Ureter (tissue), 1 donor: ENCODE data around the gene JMJD7. TPM values are rescaled to one million over a fixed set of nuclear protein-coding genes. Genes with fewer than 3 reads are reported as not detected.
"Not testable (repeated sequence)": the region's sequence is repeated elsewhere in the genome, so short reads cannot be mapped to it uniquely, and the experiment has no call there.

ENCODE experiments used
- DNase-seq: peaks from one replicate; pipeline ENCODE4 v3.0.0-alpha.2; 2020; ENCODE audit warnings: low spot score
- total RNA-seq: library from RNA; stranded (reverse); gene quantifications from one replicate; pipeline ENCODE4 v1.2.4, GENCODE V29; 2023
- donor health status: DM: yes; HTN: yes; CAD: no.

JMJD7 gene
- total RNA-seq, 1 donor from 2014 or later, result 48.6 TPM

DNA sequence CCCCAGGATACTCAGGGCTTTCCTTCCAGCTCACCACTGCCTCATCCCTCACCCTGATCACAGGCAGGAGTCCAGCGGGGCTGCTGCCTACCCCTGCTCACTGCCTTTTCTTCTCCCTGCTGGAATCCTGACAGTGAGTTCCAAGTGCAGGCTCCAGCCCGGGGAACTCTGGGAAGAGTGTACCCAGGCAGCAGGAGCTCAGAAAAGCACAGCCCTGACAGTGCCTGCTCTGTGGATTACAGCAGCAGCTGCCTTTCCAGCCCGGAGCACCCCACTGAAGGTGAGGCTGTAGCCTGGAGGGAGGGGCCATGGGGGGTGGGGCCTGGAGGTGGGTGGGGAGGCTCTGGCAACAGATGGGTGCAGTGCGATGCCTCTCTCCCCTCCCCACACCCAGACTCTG is 6.1 kb upstream of the JMJD7 start:
- DNase-seq, result no peak

GRCh38 chr15:41822471-41822870 is 5.4 kb upstream of the JMJD7 start:
- DNase-seq, result no peak

- no peak for DNase-seq
These were observed 4.9 kb upstream of the JMJD7 start for GRCh38 chr15:41822957-41823356.

DNA sequence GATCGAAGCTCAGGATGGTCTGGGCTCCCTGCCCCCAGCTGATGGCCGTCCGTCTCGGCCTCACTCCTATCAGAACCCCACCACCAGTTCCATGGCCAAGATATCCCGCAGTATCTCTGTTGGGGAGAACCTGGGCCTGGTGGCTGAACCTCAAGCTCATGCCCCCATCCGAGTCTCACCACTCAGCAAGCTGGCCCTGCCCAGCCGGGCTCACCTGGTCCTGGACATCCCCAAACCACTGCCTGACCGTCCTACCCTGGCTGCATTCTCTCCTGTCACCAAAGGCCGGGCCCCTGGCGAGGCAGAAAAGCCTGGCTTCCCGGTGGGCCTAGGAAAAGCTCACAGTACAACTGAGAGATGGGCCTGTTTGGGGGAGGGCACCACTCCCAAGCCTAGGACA is 4.4 kb upstream of the JMJD7 start:
- no peak for DNase-seq

GRCh38 chr15:41824062-41824745 is 3.7 kb upstream of the JMJD7 start:
- no peak for DNase-seq

- no peak for DNase-seq
These were observed 2.7 kb upstream of the JMJD7 start for GRCh38 chr15:41825145-41825544.

GRCh38 chr15:41825572-41826535 is 2.0 kb upstream of the JMJD7 start:
- no peak for DNase-seq

DNA sequence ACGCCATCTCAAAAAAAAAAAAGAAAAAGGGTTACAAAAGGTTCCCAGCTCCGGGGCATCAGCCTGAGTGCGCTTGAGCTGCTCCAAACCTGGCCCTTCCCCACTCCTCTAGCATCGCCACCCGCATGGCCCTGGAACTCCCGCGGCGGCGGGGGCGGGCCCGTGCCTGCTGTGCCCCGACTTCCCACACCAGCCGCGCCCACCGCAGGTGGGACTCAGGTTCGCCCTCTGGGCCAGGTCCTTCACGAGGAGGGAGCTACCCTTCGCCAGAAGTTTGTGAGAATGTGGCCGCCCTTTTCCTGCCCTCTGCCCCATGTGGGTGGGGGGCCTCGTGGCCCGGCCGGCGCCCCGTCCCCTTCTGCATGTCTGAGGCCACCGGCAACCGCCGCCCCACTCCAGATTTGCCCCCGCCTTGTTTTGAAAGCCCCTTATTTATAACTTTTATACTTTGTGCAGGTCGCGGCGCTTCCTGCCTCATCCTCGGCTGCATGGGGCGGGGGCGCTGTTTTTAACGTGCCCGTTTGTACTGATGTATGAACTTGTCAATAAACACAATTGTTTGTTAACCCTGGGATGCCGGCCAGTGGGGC is 507 bp upstream of the JMJD7 start:
- no peak for DNase-seq

DNA sequence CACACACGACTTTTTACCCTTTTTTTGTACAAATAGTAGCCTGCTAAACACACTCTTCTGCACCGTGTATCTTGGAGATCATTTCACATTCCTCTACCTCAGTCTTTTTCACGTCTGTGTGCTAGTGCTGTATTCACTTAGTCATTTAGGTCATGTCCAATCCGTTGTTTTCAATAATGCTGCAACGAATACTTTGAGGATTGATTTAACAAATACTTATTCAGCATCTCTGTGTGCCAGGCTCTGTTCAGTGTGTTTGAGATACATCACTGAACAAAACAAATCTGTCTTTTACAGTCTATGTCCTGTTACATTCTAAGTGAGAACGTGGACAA is 882 bp downstream of the JMJD7 start:
- no peak for DNase-seq

- no peak for DNase-seq
These were observed 2.2 kb downstream of the JMJD7 start for GRCh38 chr15:41829959-41830646.

DNA sequence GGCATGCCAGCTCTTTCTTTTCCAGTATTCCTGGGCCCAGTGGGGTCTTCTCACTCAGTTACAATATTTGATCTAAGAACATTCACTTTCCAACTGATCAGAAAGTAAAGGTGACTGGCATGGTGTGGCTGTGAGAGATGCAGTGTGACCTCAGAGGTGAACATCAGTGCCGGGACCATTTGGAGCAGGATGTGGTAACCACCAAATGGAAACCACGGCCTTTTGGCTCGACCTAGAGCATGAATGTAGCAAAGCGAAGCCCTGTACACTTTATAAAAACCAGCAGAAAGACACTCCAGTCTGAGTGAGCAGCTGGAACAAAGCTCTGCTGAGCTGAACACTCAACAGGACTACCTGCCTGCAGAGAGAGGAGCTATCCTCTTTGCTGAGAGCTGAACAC is 3.4 kb downstream of the JMJD7 start:
- DNase-seq, result not testable (repeated sequence)

DNA sequence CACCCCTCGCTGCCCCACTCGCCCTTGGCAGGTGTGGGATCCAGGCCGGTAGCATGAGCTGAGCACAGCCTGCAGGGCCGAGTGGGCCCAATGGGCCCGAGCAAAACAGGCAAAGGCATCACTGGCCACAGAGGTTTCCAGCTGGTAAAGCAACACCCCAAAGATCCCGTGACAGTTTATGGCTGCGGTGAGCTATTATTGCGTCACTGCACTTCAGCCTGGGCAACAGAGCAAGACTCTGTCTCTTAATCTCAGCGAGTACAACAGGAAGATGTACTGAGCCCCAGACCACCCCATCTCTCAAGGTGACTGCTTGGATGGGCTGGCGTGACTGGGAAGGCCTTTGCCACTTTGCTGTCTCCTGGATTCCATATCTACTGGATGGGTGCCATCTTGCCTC is 4.3 kb downstream of the JMJD7 start:
- DNase-seq, result no peak

DNA sequence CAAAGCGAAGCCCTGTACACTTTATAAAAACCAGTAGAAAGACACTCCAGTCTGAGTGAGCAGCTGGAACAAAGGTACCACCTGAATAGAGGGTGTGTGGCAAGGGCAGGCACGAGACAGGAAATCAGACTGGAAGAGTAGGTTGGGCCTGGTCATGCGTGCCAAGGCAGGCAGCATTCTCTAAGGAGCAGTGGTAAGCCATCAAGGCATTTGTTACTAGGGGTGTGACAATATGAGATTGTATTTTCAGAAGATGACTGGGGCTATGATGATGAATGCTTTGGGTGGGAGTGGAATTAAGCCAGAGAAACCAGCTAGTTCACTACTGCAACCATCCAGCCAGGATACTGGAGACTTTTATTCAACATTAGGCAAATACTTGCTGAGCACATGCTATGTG is 5.0 kb downstream of the JMJD7 start:
- DNase-seq, result peak; percentile 87

- DNase-seq, result no peak
These were observed 6.2 kb downstream of the JMJD7 start for GRCh38 chr15:41834096-41834495.

- no peak for DNase-seq
These were observed 8.2 kb downstream of the JMJD7 start for GRCh38 chr15:41836073-41836472.

- DNase-seq, result no peak
These were observed 9.0 kb downstream of the JMJD7 start for GRCh38 chr15:41836713-41837454.

GRCh38 chr15:41838400-41838897 is 10.6 kb downstream of the JMJD7 start, which contains the start of gene PLA2G4B:
Gene PLA2G4B, plus strand, starts transcription at chr15:41838847. Its CDS starts 67 bp downstream, at chr15:41838914.
- DNase-seq, result peak; percentile 88

DNA sequence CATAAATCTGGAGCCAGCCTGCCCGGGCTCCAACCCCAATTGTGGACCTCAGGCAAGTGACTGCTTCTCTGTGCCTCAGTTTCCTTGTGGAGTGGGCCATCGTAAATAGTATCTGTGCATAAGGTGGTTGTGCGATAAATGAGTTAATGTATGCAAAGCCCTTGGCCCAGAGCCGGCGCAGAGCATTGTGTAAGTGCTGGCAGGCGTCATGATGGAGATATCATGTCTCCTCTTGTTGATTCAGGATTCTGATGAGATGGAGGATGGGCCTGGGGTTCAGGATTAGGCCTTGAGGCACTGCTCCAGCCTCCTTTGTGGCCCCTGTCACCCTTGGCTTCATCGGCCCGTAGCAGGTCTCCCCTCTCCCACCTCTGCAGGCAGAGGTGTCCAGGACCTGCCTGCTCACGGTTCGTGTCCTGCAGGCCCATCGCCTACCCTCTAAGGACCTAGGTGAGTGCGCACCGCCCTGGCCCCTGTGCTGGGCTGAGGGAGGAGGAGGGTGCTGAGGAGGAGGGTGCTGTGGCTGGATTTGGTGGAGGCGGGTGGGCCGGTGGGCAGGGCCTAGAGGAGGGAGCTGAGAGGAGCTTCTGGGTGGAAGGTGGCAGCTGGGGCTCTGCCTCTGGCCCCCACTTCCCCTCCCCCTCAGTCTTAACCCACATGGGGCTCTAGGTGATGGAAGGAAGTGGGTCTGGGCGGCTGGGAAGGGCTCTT is 12.0 kb downstream of the JMJD7 start:
- no peak for DNase-seq

DNA sequence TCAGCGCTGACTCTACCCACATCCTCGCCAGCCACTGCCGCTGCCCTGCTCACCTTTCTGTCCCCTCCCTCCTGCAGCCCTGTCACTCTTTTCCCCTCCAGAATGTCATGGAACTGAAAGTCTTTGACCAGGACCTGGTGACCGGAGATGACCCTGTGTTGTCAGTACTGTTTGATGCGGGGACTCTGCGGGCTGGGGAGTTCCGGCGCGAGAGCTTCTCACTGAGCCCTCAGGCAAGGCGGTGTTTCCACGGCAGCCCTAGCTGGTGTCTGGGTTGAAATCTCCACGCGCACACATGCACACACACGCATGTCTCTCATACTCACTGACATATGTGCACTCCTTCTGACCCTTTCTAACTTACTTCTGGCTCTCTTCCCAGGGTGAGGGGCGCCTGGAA is 12.8 kb downstream of the JMJD7 start:
- DNase-seq, result no peak

DNA sequence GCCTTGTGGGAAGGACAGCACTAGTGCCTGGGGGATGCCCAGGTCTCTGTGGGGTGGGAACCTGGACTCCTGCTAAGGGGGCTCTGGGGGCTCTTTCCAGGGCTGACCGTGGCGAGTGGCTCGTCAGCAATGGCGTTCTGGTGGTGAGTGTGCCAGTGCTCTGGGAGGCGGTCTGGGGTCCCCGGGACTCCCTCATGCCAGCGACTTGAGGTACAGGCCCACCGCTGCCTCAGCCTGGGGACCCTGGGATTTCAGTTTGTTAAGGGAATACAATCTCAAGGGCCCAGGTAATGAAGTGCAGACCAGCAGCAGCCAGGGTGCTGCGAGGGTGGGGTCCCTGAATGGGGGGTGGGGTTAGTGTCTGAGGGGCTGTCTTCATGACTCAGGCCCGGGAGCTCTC is 13.2 kb downstream of the JMJD7 start:
- no peak for DNase-seq

- DNase-seq, result no peak
These were observed 14.3 kb downstream of the JMJD7 start for GRCh38 chr15:41842229-41842628.
